Thoracic aorta (tissue), 2 donors: ENCODE data around the gene RGS14. TPM values are rescaled to one million over a fixed set of nuclear protein-coding genes. Genes with fewer than 3 reads are reported as not detected.

Experiments
- ATAC-seq: fragments of 150-250 bp; one replicate; pipeline ENCODE4 v1.8.0; 2017; ENCODE audit warnings: low read depth; ENCODE audit not compliant: insufficient number of reproducible peaks, low FRiP score
- DNase-seq: peaks from one replicate; pipeline ENCODE4 v3.0.0-alpha.2; 2020; ENCODE audit warnings: low spot score
- H3K27ac ChIP-seq, 2 donors: fragments of 200-600 bp; sonication (generic); 1 replicate in 1 of 2; 2 replicates in 1 of 2; pipeline ENCODE4 v1.5.1; 2016; ENCODE audit warnings: mild to moderate bottlenecking in 2 of 2, moderate library complexity in 2 of 2
- H3K27me3 ChIP-seq: fragments of 200-600 bp; sonication (generic); replicated peaks from 2 replicates; pipeline ENCODE4 v1.6.0; 2016; ENCODE audit warnings: mild to moderate bottlenecking; ENCODE audit not compliant: insufficient read depth
- H3K36me3 ChIP-seq: fragments of 200-600 bp; sonication (generic); one replicate; pipeline ENCODE4 v1.5.1; 2016
- H3K4me1 ChIP-seq, 2 donors: fragments of 200-600 bp; sonication (generic); 1 replicate in 1 of 2; 2 replicates in 1 of 2; pipeline versions ENCODE4 v1.5.1 to v1.6.0; 2016; ENCODE audit warnings: low read depth in 2 of 2, mild to moderate bottlenecking in 1 of 2; ENCODE audit not compliant: control insufficient read depth in 1 of 2
- H3K4me3 ChIP-seq: fragments of 200-600 bp; sonication (generic); 2 replicates; pipeline ENCODE4 v1.5.1; 2016; ENCODE audit warnings: mild to moderate bottlenecking
- H3K9me3 ChIP-seq: fragments of 200-600 bp; sonication (generic); 2 replicates; pipeline ENCODE4 v1.5.1; 2016
- total RNA-seq, 2 donors: library from RNA; depleted of rRNA; stranded (reverse); fragments of >200 nt; gene quantifications; one replicate each; pipeline versions ENCODE4 v1.1.0 to v1.2.3, GENCODE V29; 2016
- TF ChIP-seq, protein P1 (sequence below): fragments of 200-600 bp; sonication (generic); IDR thresholded peaks from one replicate; pipeline ENCODE4 v1.5.1; 2019; ENCODE audit warnings: antibody characterized with exemption

Gene RGS14
- total RNA-seq, 2 donors from 2014 or later, result 4.9 to 12.6 TPM

DNA sequence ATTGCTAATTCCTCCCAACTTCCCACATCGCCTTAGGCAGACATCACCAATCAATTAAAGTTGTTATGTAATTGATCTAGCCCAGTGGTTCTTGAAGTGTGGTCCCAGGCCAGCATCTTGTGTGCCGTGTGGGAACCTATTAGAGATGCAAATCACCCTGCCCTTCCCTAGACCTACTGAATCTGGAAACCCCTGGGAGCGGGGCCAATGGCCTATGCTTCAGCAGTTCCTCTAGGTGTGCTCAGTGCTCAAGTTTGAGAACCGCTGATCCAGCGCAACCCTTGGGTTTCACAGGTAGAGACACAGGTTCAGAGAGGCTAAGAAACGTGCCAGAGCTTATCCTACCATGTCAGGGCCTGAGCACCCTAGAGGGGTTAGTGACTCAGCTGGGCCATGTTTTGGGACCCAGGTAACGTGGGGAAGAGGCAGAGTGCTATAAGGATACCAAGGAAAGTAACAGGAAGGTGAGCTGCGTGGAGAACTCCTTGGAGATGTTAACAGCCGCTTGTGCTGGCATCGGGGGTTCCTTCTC, 30.9 kb downstream of the RGS14 start:
- DNase-seq (no peak), ATAC-seq (no peak)
- TF ChIP-seq, protein P1, sequence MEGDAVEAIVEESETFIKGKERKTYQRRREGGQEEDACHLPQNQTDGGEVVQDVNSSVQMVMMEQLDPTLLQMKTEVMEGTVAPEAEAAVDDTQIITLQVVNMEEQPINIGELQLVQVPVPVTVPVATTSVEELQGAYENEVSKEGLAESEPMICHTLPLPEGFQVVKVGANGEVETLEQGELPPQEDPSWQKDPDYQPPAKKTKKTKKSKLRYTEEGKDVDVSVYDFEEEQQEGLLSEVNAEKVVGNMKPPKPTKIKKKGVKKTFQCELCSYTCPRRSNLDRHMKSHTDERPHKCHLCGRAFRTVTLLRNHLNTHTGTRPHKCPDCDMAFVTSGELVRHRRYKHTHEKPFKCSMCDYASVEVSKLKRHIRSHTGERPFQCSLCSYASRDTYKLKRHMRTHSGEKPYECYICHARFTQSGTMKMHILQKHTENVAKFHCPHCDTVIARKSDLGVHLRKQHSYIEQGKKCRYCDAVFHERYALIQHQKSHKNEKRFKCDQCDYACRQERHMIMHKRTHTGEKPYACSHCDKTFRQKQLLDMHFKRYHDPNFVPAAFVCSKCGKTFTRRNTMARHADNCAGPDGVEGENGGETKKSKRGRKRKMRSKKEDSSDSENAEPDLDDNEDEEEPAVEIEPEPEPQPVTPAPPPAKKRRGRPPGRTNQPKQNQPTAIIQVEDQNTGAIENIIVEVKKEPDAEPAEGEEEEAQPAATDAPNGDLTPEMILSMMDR, result no peak
- H3K27me3 ChIP-seq, result no peaks in the 10 kb centered on the region
- H3K36me3 ChIP-seq, result no peaks in the 10 kb centered on the region
- H3K9me3 ChIP-seq, result no peaks in the 10 kb centered on the region
- no peaks in the 10 kb centered on the region for H3K4me1 ChIP-seq
- no peak overlapping the region for H3K27ac ChIP-seq
- no peak overlapping the region for H3K4me3 ChIP-seq

DNA sequence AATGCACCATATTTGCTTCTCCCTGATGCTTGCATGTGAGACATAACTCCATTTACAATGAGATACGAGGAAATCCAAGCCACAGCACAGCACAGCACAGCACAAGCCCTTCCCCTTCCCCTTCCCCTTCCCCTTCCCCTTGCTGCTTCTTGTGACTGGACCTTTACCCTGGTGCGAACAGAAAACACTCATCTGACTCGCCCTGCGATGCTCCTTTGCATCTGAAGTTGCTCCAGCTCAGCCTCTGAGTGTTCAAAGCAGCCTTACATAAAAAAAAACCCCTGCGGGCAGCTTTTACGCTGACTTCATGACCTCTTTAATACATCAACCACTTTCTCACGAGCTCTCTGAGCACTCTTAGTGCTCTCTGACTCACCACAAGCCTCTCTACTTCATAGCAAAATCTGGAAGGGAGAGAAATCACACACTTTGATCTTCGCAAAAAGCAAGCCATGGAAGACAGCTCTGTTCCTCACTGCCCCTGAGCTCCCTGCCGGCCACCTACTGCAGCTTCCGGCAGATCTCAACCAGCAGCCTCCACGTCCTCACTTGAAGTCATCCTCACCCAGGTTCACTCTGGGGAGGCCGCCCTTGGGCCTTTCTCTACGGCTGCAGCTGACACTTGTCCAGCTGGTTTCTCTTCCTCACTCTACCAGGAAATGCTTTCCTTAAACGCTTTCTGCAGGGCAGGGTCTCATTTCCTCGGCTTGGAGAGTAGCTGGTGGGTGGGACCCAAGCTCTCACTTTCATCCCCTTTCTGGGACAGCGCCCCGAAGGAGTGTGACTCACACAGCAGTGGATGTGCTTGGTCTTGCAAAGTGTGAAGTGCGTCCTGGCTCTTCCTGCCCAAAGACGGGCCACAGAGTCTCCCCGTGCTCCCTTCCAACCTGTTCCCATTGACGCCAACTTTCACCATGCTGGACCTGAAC, 31.8 kb downstream of the RGS14 start:
- Histone ChIP-seq H3K4me3 (no peak overlapping the region), H3K27me3 (no peaks in the 10 kb centered on the region), H3K27ac (no peak overlapping the region), H3K4me1 (no peaks in the 10 kb centered on the region), H3K36me3 (no peaks in the 10 kb centered on the region), H3K9me3 (no peaks in the 10 kb centered on the region)
- no peak for ATAC-seq
- TF ChIP-seq, protein P1, result no peak
- DNase-seq, result no peak

DNA sequence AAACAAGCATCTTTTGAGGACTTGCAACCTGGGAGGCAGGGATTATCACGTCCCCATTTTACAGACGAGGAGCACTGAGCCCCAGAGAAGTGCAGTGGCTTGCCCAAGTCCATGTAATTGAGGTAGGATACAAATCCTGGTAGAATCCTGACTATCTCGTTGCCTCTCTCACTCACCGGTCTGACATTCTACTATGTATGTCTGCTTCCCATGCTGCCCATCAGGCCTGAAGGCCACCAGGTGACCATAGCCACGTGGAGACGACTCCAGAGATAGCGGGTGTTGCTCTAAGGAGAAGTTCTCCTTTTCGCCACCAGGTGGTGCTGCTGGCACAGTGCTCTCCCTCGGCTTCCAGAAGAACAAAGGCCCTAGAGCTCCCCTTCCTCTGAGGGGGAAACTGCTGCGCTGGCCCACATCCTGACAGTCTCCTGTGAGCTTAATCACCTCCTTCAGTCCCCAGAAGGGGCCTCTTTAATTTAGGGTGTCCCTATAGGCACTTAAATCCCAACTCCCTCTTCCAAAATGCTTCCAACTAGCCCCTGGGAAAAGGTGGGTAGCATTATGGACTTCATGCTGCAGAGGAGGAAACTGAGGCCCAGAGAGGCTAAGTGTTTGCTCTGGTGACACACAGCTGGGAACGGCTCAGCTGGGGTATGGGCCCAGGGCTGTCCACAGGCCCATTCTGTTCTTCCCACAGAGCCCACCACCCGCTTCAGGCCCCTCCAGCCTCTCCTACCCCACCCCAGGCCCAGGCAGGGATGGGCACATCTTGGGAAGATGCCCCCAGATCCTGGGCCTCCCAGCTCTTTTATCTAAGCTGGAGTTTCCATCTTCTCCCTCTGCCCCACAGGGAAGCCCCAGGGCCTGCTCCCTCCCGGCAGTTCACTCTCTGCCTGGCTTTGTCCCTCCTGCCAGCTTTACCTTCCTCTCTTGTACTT, 32.9 kb downstream of the RGS14 start:
- Histone ChIP-seq H3K36me3 (no peaks in the 10 kb centered on the region), H3K4me1 (no peaks in the 10 kb centered on the region), H3K9me3 (no peaks in the 10 kb centered on the region), H3K27me3 (no peaks in the 10 kb centered on the region), H3K27ac (no peak overlapping the region), H3K4me3 (no peak overlapping the region)
- TF ChIP-seq, protein P1, result peak; percentile 98
- peak; percentile 42 for ATAC-seq
- DNase-seq, result no peak

DNA sequence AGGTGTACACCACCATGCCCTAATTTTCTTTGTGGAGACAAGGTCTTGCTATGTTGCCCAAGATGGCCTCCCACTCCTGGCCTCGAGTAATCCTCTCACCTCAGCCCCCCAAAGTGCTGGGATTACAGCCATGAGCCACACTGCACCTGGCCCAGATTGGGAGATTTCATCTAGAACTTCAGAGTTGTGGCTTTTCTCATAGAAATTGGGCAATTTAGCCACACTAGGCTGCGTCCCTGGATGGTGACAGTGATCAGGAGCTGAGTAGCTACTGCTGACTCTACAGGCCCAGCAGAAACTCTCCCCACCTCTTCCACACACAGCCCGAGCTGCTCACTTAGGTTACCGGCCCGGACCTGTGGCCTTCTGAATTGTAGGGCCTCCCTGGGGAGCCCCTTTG, 35.0 kb downstream of the RGS14 start:
- no peaks in the 10 kb centered on the region for H3K36me3 ChIP-seq
- no peaks in the 10 kb centered on the region for H3K4me1 ChIP-seq
- no peak overlapping the region for H3K4me3 ChIP-seq
- ATAC-seq (no peak), DNase-seq (no peak)
- TF ChIP-seq, protein P1, result no peak
- no peaks in the 10 kb centered on the region for H3K27me3 ChIP-seq
- no peak overlapping the region for H3K27ac ChIP-seq
- H3K9me3 ChIP-seq, result no peaks in the 10 kb centered on the region
